Endothelial cell of umbilical vein (primary cell): Measurements from ENCODE around the gene FAM210B. TPM values are rescaled to one million over a fixed set of nuclear protein-coding genes. Genes with fewer than 3 reads are reported as not detected.

ENCODE experiments used
- BruUV-seq: library from RNA; stranded (reverse); fragments of 400-500 nt; replicated peaks from 2 replicates; lab custom pipeline; 2021; lab: Mats Ljungman, UMichigan
- CTCF ChIA-PET: fragments of 300-600, 350-600 bp; sonication (Branson Sonifier 250); formaldehyde crosslinking; loops from one replicate; lab custom pipeline; 2021; ENCODE audit warnings: antibody characterized with exemption, inconsistent platforms; lab: Charles Lee
- POLR2A ChIA-PET: fragments of 300-600, 350-600 bp; sonication (Branson Sonifier 250); formaldehyde crosslinking; loops from one replicate; lab custom pipeline; 2021; ENCODE audit warnings: antibody characterized with exemption, inconsistent platforms; lab: Charles Lee
- DNase-seq: peaks from one replicate; pipeline ENCODE4 v3.0.0-alpha.2; 2011; ENCODE audit warnings: low read depth, low spot score
- FAIRE-seq: peaks from 2 replicates; lab custom pipeline; 2011; peaks lifted over from hg19 to GRCh38; lab: Jason Lieb, UNC
- H2AFZ ChIP-seq: 2 replicates; pipeline ENCODE4 v1.6.0; 2012; ENCODE audit warnings: low read depth, low read length, control low read depth, inconsistent platforms
- H3K27ac ChIP-seq: 2 replicates; pipeline ENCODE4 v1.5.1; 2011; ENCODE audit warnings: low read depth, mild to moderate bottlenecking, control low read depth, low read length, moderate library complexity; ENCODE audit not compliant: insufficient read depth
- H3K27me3 ChIP-seq, 2 experiments: 2 replicates each; pipeline versions ENCODE4 v1.6.0 to v1.6.1; 2011; ENCODE audit warnings: low read length in 2 of 2, mixed read lengths in 1 of 2; ENCODE audit not compliant: control insufficient read depth in 2 of 2, insufficient read depth in 2 of 2
- H3K36me3 ChIP-seq, 2 experiments: 2 replicates in 1 of 2; 3 replicates in 1 of 2; pipeline ENCODE4 v1.5.1; 2011; ENCODE audit warnings: low read length in 2 of 2, mild to moderate bottlenecking in 1 of 2, moderate library complexity in 1 of 2; ENCODE audit not compliant: control insufficient read depth in 2 of 2, insufficient read depth in 2 of 2; ENCODE audit errors: extremely low read depth in 1 of 2
- H3K4me1 ChIP-seq: 3 replicates; pipeline ENCODE4 v1.5.1; 2011; ENCODE audit warnings: mild to moderate bottlenecking, low read length; ENCODE audit not compliant: control insufficient read depth, insufficient read depth; ENCODE audit errors: extremely low read depth
- H3K4me2 ChIP-seq: 2 replicates; pipeline ENCODE4 v1.6.1; 2011; ENCODE audit warnings: low read length, control low read depth, mixed read lengths; ENCODE audit not compliant: insufficient read depth
- H3K4me3 ChIP-seq, 3 experiments: fragments of 200-600 bp in 1 of 3; sonication (generic), shearing (Covaris generic) in 1 of 3; replicated peaks in 1 of 3; 2 replicates each; pipeline ENCODE4 v1.5.1; 2011 to 2016; ENCODE audit warnings: control low read depth in 3 of 3, low read length in 3 of 3, mild to moderate bottlenecking in 2 of 3, inconsistent platforms in 1 of 3, low read depth in 1 of 3, moderate library complexity in 1 of 3; ENCODE audit not compliant: insufficient read depth in 1 of 3
- H3K79me2 ChIP-seq: 2 replicates; pipeline ENCODE4 v1.6.0; 2012; ENCODE audit warnings: low read length, inconsistent platforms; ENCODE audit not compliant: control insufficient read depth, insufficient read depth
- H3K9ac ChIP-seq: replicated peaks from 2 replicates; pipeline ENCODE3; 2011; ENCODE audit warnings: low read length, control low read depth; ENCODE audit not compliant: insufficient read depth; ENCODE audit errors: extremely low read depth
- H3K9me1 ChIP-seq: replicated peaks from 3 replicates; pipeline ENCODE4 v1.6.0; 2011; ENCODE audit warnings: mild to moderate bottlenecking, low read length; ENCODE audit not compliant: control insufficient read depth, insufficient read depth; ENCODE audit errors: extremely low read depth
- H3K9me3 ChIP-seq: replicated peaks from 2 replicates; pipeline ENCODE4 v1.5.1; 2012; ENCODE audit warnings: low read length, inconsistent platforms; ENCODE audit not compliant: control insufficient read depth, insufficient read depth
- H4K20me1 ChIP-seq: replicated peaks from 2 replicates; pipeline ENCODE3; 2011; ENCODE audit warnings: mild to moderate bottlenecking, low read length; ENCODE audit not compliant: control insufficient read depth, insufficient read depth; ENCODE audit errors: extremely low read depth
- EZH2 ChIP-seq: IDR thresholded peaks from 2 replicates; pipeline ENCODE4 v1.6.1; 2012; ENCODE audit warnings: borderline replicate concordance, low read depth, mild to moderate bottlenecking, moderate library complexity, low read length, inconsistent platforms; ENCODE audit not compliant: severe bottlenecking
- FOS ChIP-seq: IDR thresholded peaks from 2 replicates; pipeline ENCODE4 v1.6.1; 2011; ENCODE audit warnings: mild to moderate bottlenecking, low read length, moderate library complexity, borderline replicate concordance; ENCODE audit not compliant: insufficient read depth
- GATA2 ChIP-seq: IDR thresholded peaks from 2 replicates; pipeline ENCODE4 v1.7.0; 2011; ENCODE audit warnings: low read depth, mild to moderate bottlenecking, moderate library complexity, mixed read lengths, low read length; ENCODE audit not compliant: insufficient read length, insufficient read depth
- JUN ChIP-seq: IDR thresholded peaks from 2 replicates; pipeline ENCODE4 v1.6.1; 2011; ENCODE audit warnings: borderline replicate concordance, low read depth; ENCODE audit not compliant: insufficient read length, insufficient read depth
- MYC ChIP-seq: IDR thresholded peaks from one replicate; pipeline ENCODE4 v1.6.1; 2011; ENCODE audit warnings: mild to moderate bottlenecking, low read depth, low read length
- POLR2A ChIP-seq: IDR thresholded peaks from 2 replicates; pipeline ENCODE4 v1.6.1; 2012; ENCODE audit warnings: low read depth, mild to moderate bottlenecking, control low read depth, low read length
- POLR2AphosphoS5 ChIP-seq: IDR thresholded peaks from 2 replicates; pipeline ENCODE4 v1.6.1; 2012; ENCODE audit warnings: low read depth, mild to moderate bottlenecking, control low read depth, low read length, moderate library complexity; ENCODE audit not compliant: insufficient read depth
- dilution Hi-C: fragments of 300-500 bp; cut with MboI; formaldehyde crosslinking; loops from one replicate; pipeline ENCODE4 v1.15.0; 2019; ENCODE audit warnings: low sequenced_read_pairs; ENCODE audit not compliant: extremely low pct_ligation_motif_present
- intact Hi-C: fragments of 100-400 bp; cut with micrococcal nuclease; formaldehyde crosslinking; loops from one replicate; pipeline ENCODE4 v1.10.0; 2022
- polyA plus RNA-seq, 4 experiments: library from polyadenylated mRNA; depleted of rRNA in 3 of 4; stranded (reverse) in 3 of 4; unstranded in 1 of 4; fragments of >200 nt; gene quantifications; 2 replicates each; pipeline versions ENCODE4 v1.2.1 to v1.2.3, GENCODE V29; 2011 to 2012; ENCODE audit warnings: missing spikeins in 1 of 4
- total RNA-seq: library from RNA; stranded (reverse); gene quantifications from 2 replicates; pipeline ENCODE4 v1.2.3, GENCODE V29; 2021
- TF ChIP-seq, protein P1 (sequence below), 2 donors: IDR thresholded peaks; 1 replicate in 1 of 2; 2 replicates in 1 of 2; pipeline ENCODE4 v1.5.1; 2011; ENCODE audit warnings: low read length in 2 of 2, mild to moderate bottlenecking in 2 of 2, moderate library complexity in 2 of 2, control low read depth in 1 of 2, inconsistent platforms in 1 of 2, low read depth in 1 of 2; ENCODE audit not compliant: insufficient read depth in 1 of 2; ENCODE audit errors: extremely low read depth in 1 of 2
- TF ChIP-seq, protein P2 (sequence below): IDR thresholded peaks from 2 replicates; pipeline ENCODE4 v1.6.1; 2011; ENCODE audit not compliant: insufficient read depth, insufficient read length

Gene FAM210B
- total and polyA plus RNA-seq, 2 donors (not counting 3 experiments of a cell fraction or from before 2014, with no cell fraction given): 24.6 to 37.6 TPM

DNA sequence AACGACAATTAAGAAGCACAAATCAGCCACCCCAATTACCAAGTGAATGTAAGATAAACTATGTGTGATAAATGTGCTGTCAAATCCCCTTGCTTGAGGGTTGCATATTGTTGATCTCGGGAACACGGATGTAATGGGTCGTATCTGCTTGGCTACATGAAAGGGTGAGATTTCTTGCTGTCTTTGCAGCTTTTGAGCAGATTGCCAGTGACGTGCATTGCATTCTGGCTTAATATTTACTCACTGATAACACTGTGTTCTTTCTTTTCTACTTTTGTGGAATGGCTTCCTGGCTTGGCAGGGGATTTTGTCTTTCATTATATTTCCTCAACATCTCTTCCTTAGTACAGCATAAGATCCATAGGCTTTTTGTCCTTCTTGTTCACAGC is 10.5 kb upstream of the FAM210B start:
- no peak for FAIRE-seq
- H3K79me2 ChIP-seq: no peaks in the 10 kb centered on the region
- H3K4me1 ChIP-seq: no peaks in the 10 kb centered on the region
- no peak overlapping the region for H3K4me2 ChIP-seq
- ChIA-PET POLR2A (no interaction called here), CTCF (interaction anchor here (1.0 to 2.2 kb wide), 3 partner anchors 10 to 1667 kb away, joined by 3 to 4 read pairs (median 4); partner anchors contain the start of gene FAM210B)
- BruUV-seq: no TSS peak
- DNase-seq: peak; percentile 10
- intact Hi-C loops (no loop called here), dilution Hi-C loops (no loop called here)
- TF ChIP-seq, protein P1, sequence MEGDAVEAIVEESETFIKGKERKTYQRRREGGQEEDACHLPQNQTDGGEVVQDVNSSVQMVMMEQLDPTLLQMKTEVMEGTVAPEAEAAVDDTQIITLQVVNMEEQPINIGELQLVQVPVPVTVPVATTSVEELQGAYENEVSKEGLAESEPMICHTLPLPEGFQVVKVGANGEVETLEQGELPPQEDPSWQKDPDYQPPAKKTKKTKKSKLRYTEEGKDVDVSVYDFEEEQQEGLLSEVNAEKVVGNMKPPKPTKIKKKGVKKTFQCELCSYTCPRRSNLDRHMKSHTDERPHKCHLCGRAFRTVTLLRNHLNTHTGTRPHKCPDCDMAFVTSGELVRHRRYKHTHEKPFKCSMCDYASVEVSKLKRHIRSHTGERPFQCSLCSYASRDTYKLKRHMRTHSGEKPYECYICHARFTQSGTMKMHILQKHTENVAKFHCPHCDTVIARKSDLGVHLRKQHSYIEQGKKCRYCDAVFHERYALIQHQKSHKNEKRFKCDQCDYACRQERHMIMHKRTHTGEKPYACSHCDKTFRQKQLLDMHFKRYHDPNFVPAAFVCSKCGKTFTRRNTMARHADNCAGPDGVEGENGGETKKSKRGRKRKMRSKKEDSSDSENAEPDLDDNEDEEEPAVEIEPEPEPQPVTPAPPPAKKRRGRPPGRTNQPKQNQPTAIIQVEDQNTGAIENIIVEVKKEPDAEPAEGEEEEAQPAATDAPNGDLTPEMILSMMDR (IDR thresholded peaks at IDR 0.05; ENCODE audit: extremely low read depth in 1 of 2, insufficient read depth in 1 of 2, low read depth in 1 of 2, low read length in 2 of 2): no peak
- TF ChIP-seq MYC (no peak), GATA2 (no peak), POLR2A (no peak), FOS (no peak), JUN (no peak), POLR2AphosphoS5 (no peak), EZH2 (no peak)
- TF ChIP-seq, protein P2, sequence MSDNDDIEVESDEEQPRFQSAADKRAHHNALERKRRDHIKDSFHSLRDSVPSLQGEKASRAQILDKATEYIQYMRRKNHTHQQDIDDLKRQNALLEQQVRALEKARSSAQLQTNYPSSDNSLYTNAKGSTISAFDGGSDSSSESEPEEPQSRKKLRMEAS: no peak
- no peak overlapping the region for H3K4me3 ChIP-seq
- H3K9ac ChIP-seq: no peak overlapping the region
- H3K9me1 ChIP-seq: no peaks in the 10 kb centered on the region
- no peaks in the 10 kb centered on the region for H3K9me3 ChIP-seq
- H4K20me1 ChIP-seq: no peaks in the 10 kb centered on the region
- H3K27ac ChIP-seq: no peak overlapping the region
- no peak overlapping the region for H2AFZ ChIP-seq
- no peaks in the 10 kb centered on the region for H3K36me3 ChIP-seq
- peaks cover 6 to 8% of the 10 kb centered on the region in 2 experiments for H3K27me3 ChIP-seq
